ENCODE results near the gene UTF1.

UTF1 gene

GRCh38 chr10:133249975-133250754, 20.1 kb downstream of the UTF1 start:
- no peaks in the 10 kb centered on the region for H3K36me3 ChIP-seq (ENCODE audit: control insufficient read depth, insufficient read depth, low read length)
- no peak overlapping the region for H3K27ac ChIP-seq (ENCODE audit: low read depth, low read length, severe bottlenecking)
- 72 to 82% methylated on average over 5 to 9 of the region's 11 CpGs for WGBS, 2 experiments (ENCODE audit: insufficient coverage in 2 of 2)
- no peak overlapping the region for H3K4me3 ChIP-seq (ENCODE audit: extremely low read depth, insufficient read depth, low read length, poor library complexity, severe bottlenecking)
- H3K4me1 ChIP-seq (ENCODE audit: control insufficient read depth, insufficient read depth, low read length, poor library complexity, severe bottlenecking) = peaks cover 9% of the 10 kb centered on the region
- H3K9me3 ChIP-seq (ENCODE audit: control insufficient read depth, low read length) = no peaks in the 10 kb centered on the region

GRCh38 chr10:133251388-133252222, 21.6 kb downstream of the UTF1 start:
- Histone ChIP-seq H3K36me3 (ENCODE audit: control insufficient read depth, insufficient read depth, low read length) (no peaks in the 10 kb centered on the region), H3K4me3 (ENCODE audit: extremely low read depth, insufficient read depth, low read length, poor library complexity, severe bottlenecking) (no peak overlapping the region), H3K27ac (ENCODE audit: low read depth, low read length, severe bottlenecking) (no peak overlapping the region), H3K4me1 (ENCODE audit: control insufficient read depth, insufficient read depth, low read length, poor library complexity, severe bottlenecking) (no peaks in the 10 kb centered on the region), H3K9me3 (ENCODE audit: control insufficient read depth, low read length) (no peaks in the 10 kb centered on the region)
- 80 to 83% methylated on average over 18 of the region's 28 CpGs for WGBS, 2 experiments (ENCODE audit: insufficient coverage in 2 of 2)

- Histone ChIP-seq H3K27ac (ENCODE audit: low read depth, low read length, severe bottlenecking) (no peak overlapping the region), H3K9me3 (ENCODE audit: control insufficient read depth, low read length) (no peaks in the 10 kb centered on the region), H3K36me3 (ENCODE audit: control insufficient read depth, insufficient read depth, low read length) (no peaks in the 10 kb centered on the region), H3K4me1 (ENCODE audit: control insufficient read depth, insufficient read depth, low read length, poor library complexity, severe bottlenecking) (peaks cover 2% of the 10 kb centered on the region), H3K4me3 (ENCODE audit: extremely low read depth, insufficient read depth, low read length, poor library complexity, severe bottlenecking) (no peak overlapping the region)
- WGBS, 2 experiments (ENCODE audit: insufficient coverage in 2 of 2) = 85 to 100% methylated on average over 2 to 3 of the region's 12 CpGs
These were observed 22.2 kb downstream of the UTF1 start for GRCh38 chr10:133252223-133252552.

GRCh38 chr10:133253361-133253955, 23.4 kb downstream of the UTF1 start:
- H3K36me3 ChIP-seq (ENCODE audit: control insufficient read depth, insufficient read depth, low read length) = no peaks in the 10 kb centered on the region
- 93 to 95% methylated on average over 19 to 21 of the region's 22 CpGs for WGBS, 2 experiments (ENCODE audit: insufficient coverage in 2 of 2)

GRCh38 chr10:133254421-133255120, 24.6 kb downstream of the UTF1 start:
- Histone ChIP-seq H3K27ac (ENCODE audit: low read depth, low read length, severe bottlenecking) (no peak overlapping the region), H3K36me3 (ENCODE audit: control insufficient read depth, insufficient read depth, low read length) (no peaks in the 10 kb centered on the region), H3K4me3 (ENCODE audit: extremely low read depth, insufficient read depth, low read length, poor library complexity, severe bottlenecking) (no peak overlapping the region), H3K4me1 (ENCODE audit: control insufficient read depth, insufficient read depth, low read length, poor library complexity, severe bottlenecking) (peaks cover 12% of the 10 kb centered on the region), H3K9me3 (ENCODE audit: control insufficient read depth, low read length) (no peaks in the 10 kb centered on the region)
- WGBS, 2 experiments (ENCODE audit: insufficient coverage in 2 of 2) = 84 to 88% methylated on average over 9 to 13 of the region's 13 CpGs

More at GRCh38 chr10:133253361-133253955, 23.4 kb downstream of the UTF1 start:
- H3K9me3 ChIP-seq (ENCODE audit: control insufficient read depth, low read length) = no peaks in the 10 kb centered on the region
- H3K4me3 ChIP-seq (ENCODE audit: extremely low read depth, insufficient read depth, low read length, poor library complexity, severe bottlenecking) = no peak overlapping the region
- H3K4me1 ChIP-seq (ENCODE audit: control insufficient read depth, insufficient read depth, low read length, poor library complexity, severe bottlenecking) = peaks cover 8% of the 10 kb centered on the region
- H3K27ac ChIP-seq (ENCODE audit: low read depth, low read length, severe bottlenecking) = no peak overlapping the region

GRCh38 chr10:133255323-133255722, 25.3 kb downstream of the UTF1 start:
- H3K9me3 ChIP-seq (ENCODE audit: control insufficient read depth, low read length) = no peaks in the 10 kb centered on the region
- H3K27ac ChIP-seq (ENCODE audit: low read depth, low read length, severe bottlenecking) = no peak overlapping the region
- 92% methylated on average over 9 to 10 of the region's 15 CpGs for WGBS, 2 experiments (ENCODE audit: insufficient coverage in 2 of 2)
- no peaks in the 10 kb centered on the region for H3K36me3 ChIP-seq (ENCODE audit: control insufficient read depth, insufficient read depth, low read length)
- no peak overlapping the region for H3K4me3 ChIP-seq (ENCODE audit: extremely low read depth, insufficient read depth, low read length, poor library complexity, severe bottlenecking)
- H3K4me1 ChIP-seq (ENCODE audit: control insufficient read depth, insufficient read depth, low read length, poor library complexity, severe bottlenecking) = peaks cover 12% of the 10 kb centered on the region

- Histone ChIP-seq H3K27ac (ENCODE audit: low read depth, low read length, severe bottlenecking) (no peak overlapping the region), H3K9me3 (ENCODE audit: control insufficient read depth, low read length) (no peaks in the 10 kb centered on the region), H3K4me1 (ENCODE audit: control insufficient read depth, insufficient read depth, low read length, poor library complexity, severe bottlenecking) (peaks cover 21% of the 10 kb centered on the region), H3K36me3 (ENCODE audit: control insufficient read depth, insufficient read depth, low read length) (no peaks in the 10 kb centered on the region), H3K4me3 (ENCODE audit: extremely low read depth, insufficient read depth, low read length, poor library complexity, severe bottlenecking) (peak overlapping the region; percentile 5)
- WGBS, 2 experiments (ENCODE audit: insufficient coverage in 2 of 2) = 7 to 8% methylated on average over 19 to 27 of the region's 27 CpGs
These were observed 27.6 kb downstream of the UTF1 start for GRCh38 chr10:133257489-133258065.

GRCh38 chr10:133258066-133258817, 28.2 kb downstream of the UTF1 start:
- Histone ChIP-seq H3K4me3 (ENCODE audit: extremely low read depth, insufficient read depth, low read length, poor library complexity, severe bottlenecking) (no peak overlapping the region), H3K9me3 (ENCODE audit: control insufficient read depth, low read length) (no peaks in the 10 kb centered on the region), H3K4me1 (ENCODE audit: control insufficient read depth, insufficient read depth, low read length, poor library complexity, severe bottlenecking) (peaks cover 21% of the 10 kb centered on the region), H3K27ac (ENCODE audit: low read depth, low read length, severe bottlenecking) (no peak overlapping the region), H3K36me3 (ENCODE audit: control insufficient read depth, insufficient read depth, low read length) (no peaks in the 10 kb centered on the region)
- WGBS, 2 experiments (ENCODE audit: insufficient coverage in 2 of 2) = 82 to 88% methylated on average over 16 to 18 of the region's 21 CpGs

- Histone ChIP-seq H3K4me3 (ENCODE audit: extremely low read depth, insufficient read depth, low read length, poor library complexity, severe bottlenecking) (no peak overlapping the region), H3K9me3 (ENCODE audit: control insufficient read depth, low read length) (no peaks in the 10 kb centered on the region), H3K4me1 (ENCODE audit: control insufficient read depth, insufficient read depth, low read length, poor library complexity, severe bottlenecking) (peaks cover 21% of the 10 kb centered on the region), H3K36me3 (ENCODE audit: control insufficient read depth, insufficient read depth, low read length) (no peaks in the 10 kb centered on the region), H3K27ac (ENCODE audit: low read depth, low read length, severe bottlenecking) (no peak overlapping the region)
- 87% methylated on average over 17 to 24 of the region's 24 CpGs for WGBS, 2 experiments (ENCODE audit: insufficient coverage in 2 of 2)
These were observed 29.0 kb downstream of the UTF1 start for GRCh38 chr10:133258818-133259601.
